Gastroesophageal sphincter (tissue), 3 donors: ENCODE data around the gene GRHPR.

ENCODE experiments used
- CTCF ChIP-seq, 4 experiments: fragments of 200-600 bp in 2 of 4; fragments of 450-650 bp in 2 of 4; sonication (generic) in 1 of 4; IDR thresholded peaks; one replicate each; pipeline ENCODE4 v1.5.1; 2017 to 2019; ENCODE audit warnings: antibody characterized with exemption in 4 of 4, mild to moderate bottlenecking in 2 of 4, moderate library complexity in 2 of 4
- POLR2AphosphoS5 ChIP-seq: sonication (generic); formaldehyde crosslinking; IDR thresholded peaks from one replicate; pipeline ENCODE4 v1.6.1; 2017; ENCODE audit warnings: antibody characterized with exemption

DNA sequence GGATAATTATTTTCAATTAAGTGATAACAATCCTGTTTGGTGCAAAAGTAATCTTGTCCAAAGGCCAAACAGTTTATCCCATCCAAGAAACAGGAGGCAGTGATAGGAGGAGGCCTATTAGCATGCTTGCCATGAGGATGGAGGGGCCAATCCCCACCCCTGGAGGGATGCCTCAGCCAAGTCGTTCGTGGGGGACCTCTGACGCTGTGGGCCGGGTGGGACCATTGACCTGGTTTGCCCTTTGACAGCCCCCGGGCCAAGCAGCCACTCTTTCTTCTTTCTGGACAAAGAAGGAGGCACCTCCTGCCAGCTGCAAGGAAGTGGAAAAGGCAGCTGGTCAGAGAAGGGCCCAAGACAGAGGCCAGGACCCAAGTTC, 39.5 kb upstream of the GRHPR start:
- TF ChIP-seq POLR2AphosphoS5 (no peak), CTCF (IDR thresholded peaks at IDR 0.05) (no peak)
